A204.1 (cell line): Measurements from ENCODE around the gene KDF1.
"Not testable (repeated sequence)": the region's sequence is repeated elsewhere in the genome, so short reads cannot be mapped to it uniquely, and the experiment has no call there.

Experiments used
- FAIRE-seq: peaks from 2 replicates; lab custom pipeline; 2012; peaks lifted over from hg19 to GRCh38; lab: Jason Lieb, UNC

Gene KDF1

DNA sequence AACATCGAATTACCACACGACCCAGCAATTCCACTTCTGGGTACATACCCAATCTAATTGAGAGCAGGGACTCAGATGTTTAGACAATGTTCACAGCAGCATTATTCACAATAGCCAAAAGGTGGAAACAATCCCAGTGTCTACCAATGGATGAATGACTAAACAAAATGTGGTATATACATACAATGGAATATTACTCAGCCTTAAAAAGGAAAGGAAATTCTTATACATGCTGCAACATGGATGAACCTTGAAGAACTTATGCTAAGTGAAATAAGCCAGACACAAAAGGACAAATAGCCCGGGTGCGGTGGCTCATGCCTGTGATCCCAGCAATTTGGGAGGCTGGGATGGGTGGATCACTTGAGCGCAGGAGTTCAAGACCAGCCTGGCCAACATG is 6.9 kb downstream of the KDF1 start:
- FAIRE-seq = no peak

DNA sequence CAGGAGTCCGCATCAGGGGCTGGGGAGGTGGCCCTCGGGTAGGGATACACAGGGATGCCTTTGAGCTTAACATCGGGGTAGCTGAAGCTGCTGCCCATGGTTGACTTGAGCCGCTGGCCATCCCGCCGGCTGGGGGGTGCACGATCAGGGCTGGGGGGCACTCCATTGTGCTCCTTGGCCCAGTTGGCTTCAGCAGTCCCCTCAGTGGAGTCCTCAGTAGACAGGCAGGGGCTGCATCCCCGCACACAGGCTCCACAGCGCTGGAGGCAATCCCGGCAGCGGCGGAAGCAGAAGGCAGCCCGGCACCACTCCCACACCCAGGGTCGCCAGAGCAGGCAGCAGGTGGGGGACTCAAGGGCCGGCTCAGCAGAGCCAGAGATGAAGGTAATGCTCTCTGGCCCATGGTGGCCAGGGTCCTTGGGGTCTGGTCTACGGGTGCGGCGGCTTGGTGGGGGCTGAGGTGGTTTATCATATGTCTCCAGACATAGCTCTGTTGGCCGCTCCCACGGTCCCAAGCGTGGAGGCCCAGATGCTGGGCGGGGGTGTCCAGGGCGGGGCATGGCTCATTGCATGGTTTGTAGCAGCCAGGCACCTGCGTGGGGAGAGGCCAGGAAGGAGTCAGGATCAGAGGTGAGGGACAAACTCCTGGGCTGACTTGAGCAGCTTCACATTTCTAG is 8.3 kb downstream of the KDF1 start:
- FAIRE-seq = no peak

DNA sequence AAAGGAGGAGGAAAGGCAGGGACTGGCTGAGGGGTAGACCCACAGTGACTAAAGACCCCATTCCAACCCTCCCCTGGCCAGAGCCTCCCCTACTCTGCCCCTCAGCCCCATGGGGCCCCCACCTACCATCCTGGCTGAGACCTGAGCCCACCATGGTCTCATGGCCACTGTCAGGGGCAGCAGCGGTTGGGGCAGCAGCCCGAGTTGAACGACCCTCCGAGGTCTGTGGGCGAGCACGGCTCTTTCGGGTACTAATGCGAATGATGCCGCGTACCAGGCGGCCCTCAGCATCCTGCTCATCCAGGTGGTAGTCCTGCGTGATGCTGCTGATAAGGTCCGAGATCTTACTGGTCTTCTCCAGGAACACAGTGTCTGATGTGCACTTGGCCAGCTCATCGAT is 9.1 kb downstream of the KDF1 start:
- FAIRE-seq = no peak

DNA sequence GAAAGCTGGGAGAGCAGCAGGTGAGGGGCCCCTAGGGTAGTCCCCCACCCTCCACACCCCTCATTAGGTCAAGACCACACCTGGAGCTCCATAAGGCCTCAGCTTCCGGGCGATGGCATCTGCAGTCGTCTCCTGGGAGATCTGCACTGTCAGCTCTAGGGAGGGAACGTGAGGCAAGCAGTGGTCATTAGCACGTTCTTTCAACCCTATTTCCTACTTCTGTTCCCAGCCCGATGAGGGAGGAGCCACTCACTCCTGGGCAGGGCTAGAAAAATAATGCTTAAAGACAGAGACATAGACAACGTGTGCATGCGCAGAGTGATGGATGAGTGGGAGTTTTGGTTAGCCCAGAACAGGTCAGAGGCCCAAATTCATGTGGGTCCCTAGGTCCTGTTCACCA is 9.7 kb downstream of the KDF1 start:
- no peak for FAIRE-seq

DNA sequence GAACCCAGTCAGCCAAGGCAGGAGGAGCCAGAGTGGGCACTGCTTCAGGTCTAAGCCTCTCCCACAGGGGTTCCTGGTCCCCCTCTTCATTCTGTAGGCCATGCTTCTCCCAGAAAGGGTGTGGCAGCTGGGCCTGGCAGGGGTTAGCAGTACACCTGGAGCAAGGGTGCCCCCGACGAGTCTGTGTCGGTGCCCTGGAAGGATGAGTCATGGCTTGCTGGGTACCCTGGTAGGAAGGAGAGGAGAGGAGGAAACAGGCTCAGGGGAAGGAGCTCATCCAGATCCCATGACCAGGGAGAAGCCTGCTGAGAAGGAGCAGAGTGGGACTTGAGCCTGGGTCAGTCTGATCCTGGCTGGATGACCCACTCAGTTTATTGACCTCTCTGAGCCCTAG is 10.3 kb downstream of the KDF1 start:
- FAIRE-seq = no peak

DNA sequence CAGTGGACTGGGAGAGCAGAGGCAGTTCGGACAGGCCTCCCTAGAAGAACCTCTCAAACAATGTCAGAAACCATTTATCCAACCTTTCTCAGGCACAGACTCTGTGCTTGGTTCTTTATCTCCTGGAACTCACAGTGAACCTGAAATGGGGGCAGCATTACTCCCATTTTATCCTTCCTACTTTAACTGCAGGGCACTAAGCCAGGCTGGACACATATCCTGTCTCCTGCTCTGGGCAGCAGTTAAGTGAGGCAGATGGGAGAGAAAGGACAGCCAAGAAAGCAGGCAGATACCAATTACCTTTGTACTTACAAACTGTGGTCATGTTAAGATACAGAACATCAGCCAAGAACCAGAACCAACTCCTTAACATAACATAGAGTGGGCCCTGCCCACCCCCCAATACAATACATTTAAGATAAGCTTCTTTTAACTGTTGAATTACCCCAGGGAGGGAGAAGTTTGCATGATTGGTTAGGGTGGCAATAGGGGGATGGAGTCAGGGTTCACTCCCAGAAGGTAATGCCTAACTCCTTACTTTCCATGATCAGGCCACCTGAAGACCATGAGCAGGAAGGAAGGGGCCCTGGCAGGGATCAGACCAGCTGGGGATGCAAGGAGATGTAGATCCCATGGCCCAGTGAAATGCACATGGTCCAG is 10.9 kb downstream of the KDF1 start:
- FAIRE-seq = no peak

DNA sequence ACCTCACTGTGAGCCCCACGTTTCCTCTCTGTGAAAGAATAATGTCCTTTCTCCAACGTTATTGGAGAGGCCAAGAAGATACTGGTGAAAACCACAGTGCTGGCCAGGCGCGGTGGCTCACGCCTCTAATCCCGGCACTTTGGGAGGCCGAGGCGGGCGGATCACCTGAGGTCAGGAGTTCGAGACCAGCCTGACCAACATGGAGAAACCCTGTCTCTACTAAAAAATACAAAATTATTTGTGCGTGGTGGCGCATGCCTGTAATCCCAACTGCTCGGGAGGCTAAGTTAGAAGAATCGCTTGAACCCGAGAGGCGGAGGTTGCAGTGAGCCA is 11.6 kb downstream of the KDF1 start:
- not testable (repeated sequence) for FAIRE-seq

DNA sequence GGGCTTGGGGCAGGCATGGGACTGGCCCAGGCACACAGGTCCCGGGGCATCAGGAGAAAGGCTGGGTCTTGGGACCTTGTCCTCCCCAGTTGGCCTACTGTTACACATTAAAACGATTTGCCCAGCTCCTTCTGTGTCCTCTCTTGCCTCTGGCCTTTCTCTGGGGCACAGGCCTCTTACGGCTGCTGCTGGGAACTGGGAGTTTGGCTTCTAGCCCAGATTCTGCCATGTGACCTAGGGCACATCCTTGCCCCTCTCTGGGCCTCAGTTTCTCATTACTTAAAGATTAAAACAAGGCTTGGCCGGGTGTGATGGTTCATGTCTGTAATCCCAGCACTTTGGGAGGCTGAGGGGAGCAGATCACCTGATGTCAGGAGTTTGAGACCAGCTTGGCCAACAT is 14.0 kb downstream of the KDF1 start:
- FAIRE-seq = no peak

DNA sequence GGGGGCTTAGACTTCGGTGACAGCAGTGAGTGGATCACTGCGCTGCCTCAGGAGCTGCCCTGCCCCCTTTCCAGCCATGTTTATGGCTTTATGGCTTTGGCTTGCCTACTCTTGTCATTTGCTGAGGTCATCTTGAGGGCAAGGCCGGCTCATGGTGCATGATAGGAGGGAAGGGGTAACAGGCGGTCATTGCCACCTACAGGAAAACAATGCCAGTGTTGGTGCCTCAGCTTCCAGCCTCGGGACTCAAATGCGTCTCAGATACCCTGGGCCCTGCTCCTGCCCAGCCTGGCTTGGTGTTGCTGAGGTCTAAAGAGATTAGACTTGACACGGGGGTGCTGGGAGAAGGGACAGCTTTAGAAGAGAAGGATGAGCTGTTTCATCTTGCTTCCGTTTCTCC is 14.5 kb downstream of the KDF1 start:
- no peak for FAIRE-seq

DNA sequence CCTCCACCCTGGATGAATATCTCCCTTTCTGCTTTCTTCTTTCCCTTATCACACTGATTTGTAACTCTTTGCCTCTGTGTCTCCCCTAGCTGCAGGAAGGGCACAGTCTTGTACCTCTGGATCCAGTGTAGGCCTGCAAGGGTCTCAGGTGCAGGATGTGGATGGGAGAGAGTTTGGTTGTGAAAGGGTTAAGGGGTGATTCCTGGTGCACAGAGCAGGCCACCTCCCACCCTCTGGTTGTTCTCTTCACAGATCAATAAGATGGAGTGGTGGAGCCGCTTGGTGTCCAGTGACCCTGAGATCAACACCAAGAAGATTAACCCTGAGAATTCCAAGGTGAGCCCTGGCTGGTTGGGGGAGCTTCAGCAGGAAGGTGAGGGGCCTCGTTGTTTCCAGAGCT is 15.1 kb downstream of the KDF1 start:
- FAIRE-seq = no peak

DNA sequence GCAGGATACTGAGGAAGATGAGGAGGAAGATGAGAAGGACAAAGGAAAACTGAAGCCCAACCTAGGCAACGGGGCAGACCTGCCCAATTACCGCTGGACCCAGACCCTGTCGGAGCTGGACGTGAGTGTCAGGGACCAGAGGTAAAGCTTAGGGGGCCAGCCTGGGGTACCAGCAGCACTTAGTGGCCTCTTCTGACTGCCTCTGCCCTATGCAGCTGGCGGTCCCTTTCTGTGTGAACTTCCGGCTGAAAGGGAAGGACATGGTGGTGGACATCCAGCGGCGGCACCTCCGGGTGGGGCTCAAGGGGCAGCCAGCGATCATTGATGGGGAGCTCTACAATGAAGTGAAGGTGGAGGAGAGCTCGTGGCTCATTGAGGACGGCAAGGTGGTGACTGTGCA is 17.6 kb downstream of the KDF1 start:
- FAIRE-seq = no peak

DNA sequence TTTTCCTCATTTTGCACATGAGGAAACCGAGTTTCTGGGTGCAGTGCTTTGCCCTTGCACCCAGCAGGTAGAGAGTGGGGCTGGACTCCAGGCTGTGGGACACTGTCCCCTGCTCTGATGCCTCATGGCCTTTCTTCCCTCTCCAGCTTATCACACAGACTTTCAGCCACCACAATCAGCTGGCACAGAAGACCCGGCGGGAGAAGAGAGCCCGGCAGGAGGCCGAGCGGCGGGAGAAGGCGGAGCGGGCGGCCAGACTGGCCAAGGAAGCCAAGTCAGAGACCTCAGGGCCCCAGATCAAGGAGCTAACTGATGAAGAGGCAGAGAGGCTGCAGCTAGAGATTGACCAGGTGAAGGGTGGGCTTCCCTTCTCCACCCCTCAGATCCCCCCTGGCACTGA is 19.0 kb downstream of the KDF1 start:
- FAIRE-seq = no peak

DNA sequence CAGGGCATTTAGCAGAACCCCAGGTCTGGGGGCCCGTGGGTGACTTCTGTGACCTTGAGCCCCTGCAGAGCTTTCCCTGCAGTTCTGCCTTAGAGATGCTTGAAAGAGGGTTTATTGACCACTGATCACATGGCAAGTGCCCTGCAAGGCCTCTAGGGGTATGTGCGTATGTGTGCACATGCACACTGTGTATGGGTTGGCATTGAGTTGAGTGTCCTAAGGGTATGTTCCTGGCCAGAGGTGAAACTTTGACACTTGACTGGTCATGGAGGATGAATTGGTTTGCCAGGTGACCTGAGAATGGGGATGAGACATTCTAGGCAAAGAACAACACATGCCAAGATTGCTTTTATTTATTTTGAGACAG is 21.6 kb downstream of the KDF1 start:
- no peak for FAIRE-seq

DNA sequence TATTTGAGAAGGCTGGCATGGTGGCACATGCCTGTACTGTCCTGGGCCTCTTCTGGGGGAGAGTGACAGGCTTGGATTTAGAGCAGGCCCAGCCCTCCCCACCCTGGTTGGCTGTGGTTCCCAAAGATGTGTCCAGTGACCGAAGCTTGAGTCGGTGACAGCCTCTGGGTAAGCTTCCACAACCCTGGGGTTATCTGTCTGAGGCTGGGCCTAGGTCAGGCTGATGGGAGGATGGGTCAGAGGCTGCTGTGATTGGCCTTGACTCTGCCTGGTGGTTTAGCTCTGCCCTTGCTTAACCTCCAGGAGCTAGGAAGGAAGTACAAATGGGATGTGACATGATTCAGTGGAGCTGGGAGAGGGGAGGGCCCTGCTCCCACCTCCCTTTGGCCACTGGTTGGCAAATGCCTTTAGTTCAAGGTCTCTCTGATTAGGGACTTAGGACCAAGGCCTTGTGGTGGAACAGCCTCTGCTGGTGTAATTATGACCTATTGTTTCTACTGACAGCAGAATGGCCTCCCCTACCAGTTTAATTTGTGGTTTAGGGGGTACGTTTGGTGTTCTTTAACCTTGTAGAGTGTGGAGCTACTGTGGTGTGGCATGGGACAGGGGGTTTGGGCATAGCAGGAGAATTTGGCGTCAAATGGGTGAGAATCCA is 22.1 kb downstream of the KDF1 start:
- FAIRE-seq = no peak

DNA sequence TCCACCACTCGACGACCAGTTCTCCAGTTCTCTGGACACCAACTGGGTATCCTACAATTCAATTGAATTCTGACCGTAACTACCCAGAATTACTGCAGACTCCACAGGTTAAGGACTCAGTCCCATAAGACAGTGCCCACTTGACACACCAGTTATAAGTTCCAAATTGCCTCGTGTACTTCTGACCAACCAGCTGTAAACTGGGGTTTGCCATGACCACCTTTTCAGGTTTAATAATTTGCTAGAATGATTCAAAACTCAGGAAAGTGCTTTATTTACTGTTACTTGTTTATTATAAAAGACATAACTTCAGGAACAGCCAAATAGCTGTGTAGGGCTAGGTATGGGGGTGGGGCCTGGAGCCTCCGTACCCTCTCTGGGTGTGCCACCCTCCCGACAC is 23.4 kb downstream of the KDF1 start:
- FAIRE-seq = no peak

DNA sequence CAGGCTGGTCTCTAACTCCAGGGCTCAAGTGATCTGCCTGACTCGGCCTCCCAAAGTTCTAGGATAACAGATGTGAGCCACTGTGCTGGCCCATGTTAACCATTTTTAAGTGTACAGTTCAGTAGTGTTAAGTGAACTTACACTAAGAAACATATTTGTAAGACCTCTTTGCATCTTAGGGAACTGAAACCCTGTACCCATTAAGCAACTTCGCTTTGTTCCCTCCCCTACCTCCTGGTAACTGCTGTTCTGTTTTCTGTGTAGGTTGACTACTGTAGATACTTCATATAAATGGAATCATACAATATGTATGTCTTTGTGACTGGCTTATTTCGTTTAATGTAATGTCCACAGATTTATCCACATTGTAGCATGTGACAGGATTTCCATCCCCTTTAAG is 27.7 kb downstream of the KDF1 start:
- no peak for FAIRE-seq

DNA sequence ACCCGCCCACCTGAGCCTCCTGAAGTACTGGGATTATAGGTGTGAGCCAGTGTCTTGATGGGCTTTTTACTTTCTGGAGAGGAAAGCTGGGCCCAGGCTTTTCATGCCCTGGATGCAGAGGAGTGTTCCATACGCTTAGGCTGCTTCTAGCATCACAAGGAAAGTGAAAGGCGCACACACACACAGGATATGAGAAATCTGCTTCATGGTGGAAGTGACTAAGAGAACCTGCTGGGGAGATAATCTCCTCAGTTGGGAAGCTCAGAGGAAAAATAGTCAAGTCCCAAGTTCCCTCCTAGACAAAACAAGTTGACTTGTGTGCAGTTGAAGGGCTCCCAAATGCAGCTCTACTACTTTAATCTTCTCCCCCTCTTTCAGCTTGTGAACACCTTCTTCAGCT is 36.6 kb downstream of the KDF1 start:
- no peak for FAIRE-seq

DNA sequence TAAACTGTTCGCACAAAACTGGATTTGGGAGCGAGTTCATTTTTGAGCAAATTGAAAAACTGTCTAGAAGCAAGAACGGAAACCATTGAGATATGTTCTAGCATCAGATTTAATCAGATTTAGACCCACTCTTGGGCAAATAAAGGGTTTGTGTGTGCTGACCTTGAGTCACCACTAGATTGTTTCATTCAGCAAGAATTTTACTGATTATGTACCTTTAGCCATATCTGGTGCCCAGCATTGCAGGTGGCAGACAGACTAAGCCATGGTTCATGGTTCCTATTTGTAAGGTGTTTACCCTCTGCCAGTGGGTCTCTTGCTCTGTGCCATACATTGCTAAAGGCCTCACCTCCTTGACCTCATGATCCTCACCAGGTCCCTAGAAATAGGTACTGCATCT is 37.4 kb downstream of the KDF1 start:
- no peak for FAIRE-seq

DNA sequence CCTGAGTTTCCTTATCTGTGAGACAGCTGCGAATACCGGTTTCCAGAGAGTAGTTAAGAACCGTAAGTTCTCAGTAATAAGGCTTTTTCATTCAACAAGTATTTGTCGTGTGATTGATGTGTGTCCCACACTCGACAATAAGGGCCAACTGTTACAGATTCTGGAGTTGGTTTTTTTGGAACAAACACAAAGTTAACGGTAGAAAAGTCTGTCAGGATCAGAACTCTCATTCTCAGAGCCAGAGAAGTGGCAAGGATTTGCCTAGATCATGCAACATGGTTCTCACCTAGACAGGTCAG is 37.9 kb downstream of the KDF1 start:
- no peak for FAIRE-seq

DNA sequence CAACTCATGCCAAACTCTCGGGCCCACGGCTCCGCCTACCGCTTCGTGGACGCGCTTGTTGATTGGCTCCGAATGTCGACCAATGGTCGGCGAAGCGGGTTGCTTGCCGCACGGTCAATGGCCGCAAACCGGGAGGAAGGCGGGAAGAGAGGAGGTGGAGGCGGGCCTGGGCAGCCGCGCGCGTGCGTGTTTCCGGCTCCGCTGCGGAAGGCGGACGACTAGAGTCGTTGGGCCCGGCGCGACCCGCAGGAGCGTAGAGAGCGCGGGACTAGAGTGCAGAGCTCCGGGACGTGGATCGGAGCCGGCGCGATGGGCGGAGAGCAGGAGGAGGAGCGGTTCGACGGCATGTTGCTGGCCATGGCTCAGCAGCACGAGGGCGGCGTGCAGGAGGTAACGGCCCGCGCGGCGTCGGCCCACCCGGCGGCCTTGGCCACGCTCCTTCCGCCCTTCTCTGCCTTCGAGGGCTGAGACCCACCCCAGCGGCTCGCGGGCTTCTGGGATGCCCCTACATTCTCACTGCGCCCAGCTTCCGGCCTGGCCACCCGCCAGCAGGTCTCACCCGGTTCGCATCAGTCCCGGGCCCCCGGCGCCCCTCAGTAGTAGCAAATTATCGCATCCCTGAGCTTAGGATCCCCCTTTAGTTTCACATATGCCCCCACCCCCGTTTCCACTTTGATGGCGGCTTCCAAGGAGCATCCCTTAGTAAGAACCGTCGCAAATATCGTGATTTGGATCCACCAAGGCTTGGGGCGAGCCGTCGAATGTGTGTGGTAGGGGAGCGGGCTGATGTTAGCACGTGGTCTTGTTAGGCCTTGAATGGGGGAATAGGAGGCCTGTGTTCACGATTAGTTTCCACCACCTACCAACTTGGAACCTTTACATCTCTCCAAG is 38.5 kb downstream of the KDF1 start, which contains the start of gene NUDC:
TSS of gene NUDC (plus strand) at position 204 of the 891 bp plus-strand sequence. CDS start at position 310, 106 bp downstream.
- peak; percentile 98 for FAIRE-seq

DNA sequence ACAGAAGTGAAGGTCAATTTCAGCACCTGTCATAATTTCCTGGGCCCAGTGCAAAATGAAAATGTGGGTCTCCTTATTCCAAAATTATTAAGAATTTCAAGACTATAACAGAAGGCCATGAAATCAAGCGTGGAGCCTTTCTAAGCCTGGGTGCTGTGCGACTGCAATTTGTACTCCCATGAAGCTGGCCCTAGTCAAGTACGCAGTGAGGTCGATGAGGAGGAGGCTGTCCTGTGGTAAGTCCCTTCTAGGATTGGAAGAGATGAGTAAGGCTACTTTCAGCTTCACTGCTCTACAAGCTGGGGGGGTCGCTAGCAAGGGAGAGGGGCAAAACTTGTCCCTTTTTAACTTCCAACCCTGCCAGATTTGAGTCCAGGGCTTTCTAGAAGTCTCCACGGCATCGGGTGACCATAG is 39.1 kb downstream of the KDF1 start:
- no peak for FAIRE-seq

DNA sequence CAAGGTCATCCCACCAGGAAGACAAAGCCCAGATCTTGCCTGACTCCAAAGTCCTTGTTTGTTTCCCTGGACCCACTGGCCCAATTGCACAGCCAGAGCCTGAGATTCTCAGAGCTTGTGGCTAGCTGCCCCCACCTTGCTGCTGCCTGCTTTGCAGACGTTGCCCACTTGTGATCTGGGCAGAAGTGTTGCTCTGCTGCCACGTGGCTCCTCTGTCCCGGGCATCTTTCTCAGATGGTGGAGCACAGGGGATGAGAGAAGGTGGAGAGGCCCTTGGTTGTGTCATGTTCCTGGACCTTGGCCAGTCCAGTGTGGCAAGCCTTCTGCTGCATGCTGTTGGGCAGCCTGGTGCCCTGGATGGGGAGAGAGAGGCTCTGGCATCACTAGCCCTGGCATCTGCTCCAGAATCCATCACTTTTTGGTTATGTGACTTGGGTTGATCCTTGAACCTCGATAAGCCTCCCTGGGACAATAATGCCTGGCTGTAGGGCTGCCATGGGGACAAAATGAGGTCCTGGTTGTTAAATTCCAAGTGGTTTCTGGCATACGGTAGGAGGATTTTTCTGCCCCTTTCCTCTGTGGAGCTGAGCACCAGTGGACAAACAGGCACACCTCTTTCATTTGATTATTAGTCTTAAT is 44.9 kb downstream of the KDF1 start:
- no peak for FAIRE-seq
